ENCODE data around the gene RALA. TPM values are rescaled to one million over a fixed set of nuclear protein-coding genes. Genes with fewer than 3 reads are reported as not detected.

RALA gene
- total and polyA plus RNA-seq, 11 donors = 13.5 to 37.1 (median 23.4) TPM

DNA sequence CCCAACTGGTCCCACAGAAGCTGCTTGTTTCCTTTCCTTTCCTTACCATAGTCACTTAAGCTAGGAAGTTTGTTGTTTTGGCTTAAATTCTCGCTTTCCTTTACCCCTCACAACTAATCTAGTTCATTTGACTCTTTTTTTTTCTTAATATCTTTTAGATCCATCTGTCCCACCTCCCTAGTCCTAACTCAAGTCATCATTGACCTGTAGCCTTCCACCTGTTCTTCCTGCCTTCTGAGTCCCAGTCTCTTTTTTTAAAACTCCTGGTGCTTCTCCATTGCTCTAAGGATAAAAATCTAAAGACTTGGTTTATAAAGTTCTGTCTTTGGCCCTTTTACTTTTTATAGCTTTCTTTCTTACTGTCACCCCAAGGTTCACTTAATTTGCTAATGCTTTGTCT is 47.6 kb downstream of the RALA start:
- H3K36me3 ChIP-seq = no peaks in the 10 kb centered on the region
- no peak overlapping the region for H3K27ac ChIP-seq
- H3K4me3 ChIP-seq = no peak overlapping the region
- intact Hi-C loops (cut with DNase I) = loop anchor here in 3 of 10 donors (5.0 to 10.0 kb wide), 2 partner anchors 44 to 46 kb away; partner anchors contain the start of gene RALA (in 2 of the 3)
- ATAC-seq = no peak
- TF ChIP-seq, protein P1, sequence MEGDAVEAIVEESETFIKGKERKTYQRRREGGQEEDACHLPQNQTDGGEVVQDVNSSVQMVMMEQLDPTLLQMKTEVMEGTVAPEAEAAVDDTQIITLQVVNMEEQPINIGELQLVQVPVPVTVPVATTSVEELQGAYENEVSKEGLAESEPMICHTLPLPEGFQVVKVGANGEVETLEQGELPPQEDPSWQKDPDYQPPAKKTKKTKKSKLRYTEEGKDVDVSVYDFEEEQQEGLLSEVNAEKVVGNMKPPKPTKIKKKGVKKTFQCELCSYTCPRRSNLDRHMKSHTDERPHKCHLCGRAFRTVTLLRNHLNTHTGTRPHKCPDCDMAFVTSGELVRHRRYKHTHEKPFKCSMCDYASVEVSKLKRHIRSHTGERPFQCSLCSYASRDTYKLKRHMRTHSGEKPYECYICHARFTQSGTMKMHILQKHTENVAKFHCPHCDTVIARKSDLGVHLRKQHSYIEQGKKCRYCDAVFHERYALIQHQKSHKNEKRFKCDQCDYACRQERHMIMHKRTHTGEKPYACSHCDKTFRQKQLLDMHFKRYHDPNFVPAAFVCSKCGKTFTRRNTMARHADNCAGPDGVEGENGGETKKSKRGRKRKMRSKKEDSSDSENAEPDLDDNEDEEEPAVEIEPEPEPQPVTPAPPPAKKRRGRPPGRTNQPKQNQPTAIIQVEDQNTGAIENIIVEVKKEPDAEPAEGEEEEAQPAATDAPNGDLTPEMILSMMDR (IDR thresholded peaks at IDR 0.05) = no peak
- no peak for TF ChIP-seq POLR2A (IDR thresholded peaks at IDR 0.05)
- WGBS, 4 donors = 0 to 93% (median 45%) methylated on average over 1 of the region's 1 CpG
- no peak for DNase-seq
- H3K27me3 ChIP-seq = no peaks in the 10 kb centered on the region
- H3K9me3 ChIP-seq = no peaks in the 10 kb centered on the region
- peaks cover 0 to 59% (median 37%) of the 10 kb centered on the region in 12 donors for H3K4me1 ChIP-seq

DNA sequence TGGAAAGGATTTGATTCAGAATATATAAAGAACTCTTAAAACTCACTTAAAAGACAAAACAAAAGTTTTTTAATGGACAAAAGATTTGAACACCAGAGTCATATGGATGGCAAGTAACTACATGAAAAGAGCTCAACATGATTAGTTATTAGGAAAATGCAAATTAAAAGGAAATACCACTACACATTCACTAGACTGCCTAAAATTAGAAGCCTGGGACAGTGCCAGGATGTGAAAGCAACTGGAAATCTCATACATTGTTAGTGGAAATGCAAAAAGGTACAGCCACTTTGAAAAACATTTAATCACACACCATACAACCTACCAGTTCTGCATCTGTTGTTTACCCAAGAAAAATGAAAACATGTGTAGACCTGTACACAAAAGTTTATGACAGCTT is 48.8 kb downstream of the RALA start:
- H3K4me3 ChIP-seq = no peak overlapping the region
- ATAC-seq (no peak), DNase-seq (peak in 1 of 5 donors; percentile 25)
- TF ChIP-seq, protein P1 (IDR thresholded peaks at IDR 0.05) = no peak
- no peak for TF ChIP-seq POLR2A (IDR thresholded peaks at IDR 0.05)
- no peaks in the 10 kb centered on the region for H3K27me3 ChIP-seq
- intact Hi-C loops (cut with DNase I) = loop anchor here in 3 of 10 donors (5.0 to 10.0 kb wide), 2 partner anchors 45 to 47 kb away; partner anchors contain the start of gene RALA (in 2 of the 3)
- H3K36me3 ChIP-seq = no peaks in the 10 kb centered on the region
- peaks cover 0 to 3% (median 0%) of the 10 kb centered on the region in 12 donors for H3K9me3 ChIP-seq
- peaks cover 0 to 58% (median 27%) of the 10 kb centered on the region in 12 donors for H3K4me1 ChIP-seq
- peak overlapping the region in 1 of 12 donors; percentile 2 for H3K27ac ChIP-seq

DNA sequence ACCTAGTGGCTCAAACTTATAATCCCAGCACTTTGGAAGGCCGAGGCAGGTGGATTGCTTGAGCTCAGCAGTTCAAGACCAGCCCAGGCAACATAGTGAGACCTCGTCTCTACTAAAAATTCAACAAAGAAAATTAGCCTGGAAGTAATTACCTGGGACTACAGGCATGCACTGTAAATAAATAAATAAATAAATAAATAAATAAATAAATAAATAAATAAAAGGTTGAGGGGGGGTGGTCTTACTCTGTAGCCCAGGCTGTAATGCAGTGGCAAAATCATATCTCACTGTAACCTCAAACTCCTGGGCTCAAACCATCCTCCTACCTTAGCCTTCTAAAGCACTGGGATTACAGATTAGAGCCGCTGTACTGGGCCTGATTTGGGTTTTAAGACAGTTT is 50.5 kb downstream of the RALA start:
- DNase-seq (no peak), ATAC-seq (peak in 1 of 4 donors; percentile 41)
- Histone ChIP-seq H3K27ac (peak overlapping the region in 9 of 12 donors; percentile 16 to 62 (median 36)), H3K9me3 (peaks cover 0 to 3% (median 0%) of the 10 kb centered on the region in 12 donors), H3K4me1 (peaks cover 0 to 48% (median 20%) of the 10 kb centered on the region in 12 donors), H3K27me3 (no peaks in the 10 kb centered on the region), H3K36me3 (no peaks in the 10 kb centered on the region), H3K4me3 (no peak overlapping the region)
- 96 to 98% (median 97%) methylated on average over 3 of the region's 3 CpGs for WGBS, 4 donors
- TF ChIP-seq, protein P1 (IDR thresholded peaks at IDR 0.05) = no peak
- no peak for TF ChIP-seq POLR2A (IDR thresholded peaks at IDR 0.05)
- intact Hi-C loops (cut with DNase I) = loop anchor here in 3 of 10 donors (5.0 to 10.0 kb wide), 2 partner anchors 47 to 49 kb away; partner anchors contain the start of gene RALA (in 2 of the 3)

DNA sequence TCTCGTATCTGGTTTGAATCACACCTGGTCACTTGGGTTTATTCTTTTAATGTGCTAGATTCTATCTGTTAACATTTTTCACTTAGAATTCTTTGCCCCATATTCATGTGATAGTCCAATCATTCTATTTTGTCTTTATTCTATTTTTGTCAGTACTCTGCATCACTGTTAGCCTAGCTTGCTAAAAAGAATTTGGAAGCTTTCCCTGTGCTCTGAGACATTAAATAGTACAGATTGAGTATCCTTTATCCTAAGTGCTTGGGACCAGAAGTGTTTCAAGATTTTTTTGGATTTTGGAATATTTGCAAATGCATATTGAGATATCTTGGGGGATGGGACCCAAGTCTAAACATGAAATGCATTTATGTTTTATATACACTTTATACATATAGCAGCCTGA is 51.0 kb downstream of the RALA start:
- 55 to 61% (median 57%) methylated on average over 1 of the region's 1 CpG for WGBS, 4 donors
- ATAC-seq (peak; percentile 41 to 72 (median 69)), DNase-seq (no peak)
- peaks cover 0 to 3% (median 0%) of the 10 kb centered on the region in 12 donors for H3K9me3 ChIP-seq
- H3K36me3 ChIP-seq = no peaks in the 10 kb centered on the region
- peaks cover 0 to 53% (median 24%) of the 10 kb centered on the region in 12 donors for H3K4me1 ChIP-seq
- no peak for TF ChIP-seq POLR2A (IDR thresholded peaks at IDR 0.05)
- TF ChIP-seq, protein P1 (IDR thresholded peaks at IDR 0.05) = no peak
- H3K27me3 ChIP-seq = no peaks in the 10 kb centered on the region
- H3K27ac ChIP-seq = peak overlapping the region in 10 of 12 donors; percentile 14 to 62 (median 36)
- intact Hi-C loops (cut with DNase I) = loop anchor here in 3 of 10 donors (5.0 to 10.0 kb wide), 2 partner anchors 47 to 50 kb away; partner anchors contain the start of gene RALA (in 2 of the 3)
- no peak overlapping the region for H3K4me3 ChIP-seq
